ENCODE results near the gene ATG4C.

ATG4C gene

DNA sequence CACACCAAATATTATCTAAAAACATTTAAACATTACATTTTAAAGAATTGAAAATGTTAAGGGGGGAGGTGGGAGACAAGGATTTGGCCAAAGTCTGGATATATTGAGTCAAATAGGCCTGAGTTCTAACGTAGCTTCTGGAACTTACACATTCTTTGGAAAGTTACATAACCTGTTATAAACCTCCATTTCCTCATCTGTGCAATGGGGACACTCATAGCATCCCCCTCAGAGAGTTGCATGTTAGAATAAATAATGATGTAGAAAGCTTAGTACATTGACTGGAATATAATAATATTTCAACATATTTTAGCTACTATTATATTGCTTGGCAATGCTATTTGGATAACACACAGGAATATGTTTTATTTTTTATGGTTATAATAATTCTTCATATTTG is 117.7 kb downstream of the ATG4C start:
- CTCF ChIA-PET = interaction anchor here (0.9 to 1.2 kb wide), 2 partner anchors 11 to 18 kb away, joined by 3 to 4 read pairs; no protein-coding TSS in a partner anchor
- no peak overlapping the region for H3K4me3 ChIP-seq (ENCODE audit: low read depth, low read length)
- TF ChIP-seq ZBTB17 (tag by site-specific recombination; IDR thresholded peaks at IDR 0.05) (no peak), ZNF560 (tag by site-specific recombination; IDR thresholded peaks at IDR 0.05; ENCODE audit: borderline replicate concordance) (no peak), SP7 (tag by site-specific recombination; IDR thresholded peaks at IDR 0.05) (no peak), OSR2 (tag by site-specific recombination; IDR thresholded peaks at IDR 0.05) (no peak), ZNF677 (tag by site-specific recombination; IDR thresholded peaks at IDR 0.05) (no peak), ZSCAN23 (tag by site-specific recombination; IDR thresholded peaks at IDR 0.05) (no peak), ZNF843 (tag by site-specific recombination; IDR thresholded peaks at IDR 0.05) (no peak), ZNF2 (tag by site-specific recombination; IDR thresholded peaks at IDR 0.05) (no peak)
- no peak overlapping the region for H3K27ac ChIP-seq (ENCODE audit: extremely low read depth, low read depth, low read length)
- no peaks in the 10 kb centered on the region for H3K4me1 ChIP-seq (ENCODE audit: control insufficient read depth, insufficient read depth, low read length)
- POLR2A ChIA-PET = no interaction called here
- H3K36me3 ChIP-seq (ENCODE audit: control insufficient read depth in 2 of 2, insufficient read depth in 1 of 2, low read length in 2 of 2) = no peaks in the 10 kb centered on the region
- H3K9me3 ChIP-seq (ENCODE audit: control insufficient read depth, insufficient read depth, low read depth, low read length) = no peaks in the 10 kb centered on the region

DNA sequence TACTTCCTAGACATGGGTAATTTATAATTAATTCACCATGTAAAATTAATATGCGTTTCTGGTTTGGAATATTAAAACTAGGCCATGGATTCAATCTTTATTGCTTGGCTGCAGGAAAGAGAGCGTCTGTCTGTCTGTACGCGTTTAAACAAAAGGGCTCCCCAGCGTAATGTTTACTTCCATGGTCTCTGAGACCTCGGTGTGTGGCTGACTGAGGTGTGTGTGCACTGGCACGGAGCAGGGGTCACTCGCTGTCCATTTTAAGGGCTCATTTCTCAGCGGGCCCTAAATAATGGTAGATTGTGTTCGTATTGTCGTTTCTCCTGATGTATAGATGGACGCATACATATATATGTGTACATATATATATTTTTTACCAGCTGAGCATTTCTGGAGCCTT is 119.6 kb downstream of the ATG4C start:
- no peaks in the 10 kb centered on the region for H3K36me3 ChIP-seq (ENCODE audit: control insufficient read depth in 2 of 2, insufficient read depth in 1 of 2, low read length in 2 of 2)
- no peak overlapping the region for H3K27ac ChIP-seq (ENCODE audit: extremely low read depth, low read depth, low read length)
- no peaks in the 10 kb centered on the region for H3K9me3 ChIP-seq (ENCODE audit: control insufficient read depth, insufficient read depth, low read depth, low read length)
- TF ChIP-seq ZNF23 (tag by site-specific recombination; IDR thresholded peaks at IDR 0.05; ENCODE audit: borderline replicate concordance) (no peak), KLF7 (tag by site-specific recombination; IDR thresholded peaks at IDR 0.05; ENCODE audit: borderline replicate concordance) (no peak), ZNF121 (tag by site-specific recombination; IDR thresholded peaks at IDR 0.05) (no peak), ZFP41 (tag by site-specific recombination; IDR thresholded peaks at IDR 0.05; ENCODE audit: borderline replicate concordance) (no peak), SCRT2 (tag by site-specific recombination; IDR thresholded peaks at IDR 0.05) (no peak), ZNF664 (tag by site-specific recombination; IDR thresholded peaks at IDR 0.05) (no peak), ZNF692 (tag by site-specific recombination; IDR thresholded peaks at IDR 0.05) (no peak)
- TF ChIP-seq, protein P1, sequence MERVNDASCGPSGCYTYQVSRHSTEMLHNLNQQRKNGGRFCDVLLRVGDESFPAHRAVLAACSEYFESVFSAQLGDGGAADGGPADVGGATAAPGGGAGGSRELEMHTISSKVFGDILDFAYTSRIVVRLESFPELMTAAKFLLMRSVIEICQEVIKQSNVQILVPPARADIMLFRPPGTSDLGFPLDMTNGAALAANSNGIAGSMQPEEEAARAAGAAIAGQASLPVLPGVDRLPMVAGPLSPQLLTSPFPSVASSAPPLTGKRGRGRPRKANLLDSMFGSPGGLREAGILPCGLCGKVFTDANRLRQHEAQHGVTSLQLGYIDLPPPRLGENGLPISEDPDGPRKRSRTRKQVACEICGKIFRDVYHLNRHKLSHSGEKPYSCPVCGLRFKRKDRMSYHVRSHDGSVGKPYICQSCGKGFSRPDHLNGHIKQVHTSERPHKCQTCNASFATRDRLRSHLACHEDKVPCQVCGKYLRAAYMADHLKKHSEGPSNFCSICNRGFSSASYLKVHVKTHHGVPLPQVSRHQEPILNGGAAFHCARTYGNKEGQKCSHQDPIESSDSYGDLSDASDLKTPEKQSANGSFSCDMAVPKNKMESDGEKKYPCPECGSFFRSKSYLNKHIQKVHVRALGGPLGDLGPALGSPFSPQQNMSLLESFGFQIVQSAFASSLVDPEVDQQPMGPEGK (tag by site-specific recombination; IDR thresholded peaks at IDR 0.05) = no peak
- TF ChIP-seq, protein P2, sequence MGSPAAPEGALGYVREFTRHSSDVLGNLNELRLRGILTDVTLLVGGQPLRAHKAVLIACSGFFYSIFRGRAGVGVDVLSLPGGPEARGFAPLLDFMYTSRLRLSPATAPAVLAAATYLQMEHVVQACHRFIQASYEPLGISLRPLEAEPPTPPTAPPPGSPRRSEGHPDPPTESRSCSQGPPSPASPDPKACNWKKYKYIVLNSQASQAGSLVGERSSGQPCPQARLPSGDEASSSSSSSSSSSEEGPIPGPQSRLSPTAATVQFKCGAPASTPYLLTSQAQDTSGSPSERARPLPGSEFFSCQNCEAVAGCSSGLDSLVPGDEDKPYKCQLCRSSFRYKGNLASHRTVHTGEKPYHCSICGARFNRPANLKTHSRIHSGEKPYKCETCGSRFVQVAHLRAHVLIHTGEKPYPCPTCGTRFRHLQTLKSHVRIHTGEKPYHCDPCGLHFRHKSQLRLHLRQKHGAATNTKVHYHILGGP (tag by site-specific recombination; IDR thresholded peaks at IDR 0.05) = no peak
- ChIA-PET POLR2A (no interaction called here), CTCF (interaction anchor here (1.1 kb wide), 1 partner anchor 9 kb away, joined by 6 read pairs; no protein-coding TSS in a partner anchor)
- no peaks in the 10 kb centered on the region for H3K4me1 ChIP-seq (ENCODE audit: control insufficient read depth, insufficient read depth, low read length)
- no peak overlapping the region for H3K4me3 ChIP-seq (ENCODE audit: low read depth, low read length)
